ENCODE results near the gene CAMTA1.

The CAMTA1 gene

GRCh38 chr1:6950001-6950765 lies 164.9 kb downstream of the CAMTA1 start:
- TF ChIP-seq CTCF (IDR thresholded peaks at IDR 0.05; ENCODE audit: insufficient read depth, low read depth, low read length, missing control alignments): no peak
- no peak for DNase-seq (ENCODE audit: low read depth)

GRCh38 chr1:6951536-6951935 lies 166.3 kb downstream of the CAMTA1 start:
- no peak overlapping the region for H3K4me3 ChIP-seq (ENCODE audit: low read depth, low read length)
- no peak for DNase-seq (ENCODE audit: low read depth)
- no peak for TF ChIP-seq CTCF (IDR thresholded peaks at IDR 0.05; ENCODE audit: insufficient read depth, low read depth, low read length, missing control alignments)

More at GRCh38 chr1:6950001-6950765, 164.9 kb downstream of the CAMTA1 start:
- H3K4me3 ChIP-seq (ENCODE audit: low read depth, low read length): no peak overlapping the region

- no peak for DNase-seq (ENCODE audit: low read depth)
- TF ChIP-seq CTCF (IDR thresholded peaks at IDR 0.05; ENCODE audit: insufficient read depth, low read depth, low read length, missing control alignments): no peak
- no peak overlapping the region for H3K4me3 ChIP-seq (ENCODE audit: low read depth, low read length)
Observed at GRCh38 chr1:6953216-6953615, 168.0 kb downstream of the CAMTA1 start.

GRCh38 chr1:6953907-6954364 lies 168.7 kb downstream of the CAMTA1 start:
- DNase-seq (ENCODE audit: low read depth): no peak
- no peak overlapping the region for H3K4me3 ChIP-seq (ENCODE audit: low read depth, low read length)
- no peak for TF ChIP-seq CTCF (IDR thresholded peaks at IDR 0.05; ENCODE audit: insufficient read depth, low read depth, low read length, missing control alignments)

- no peak overlapping the region for H3K4me3 ChIP-seq (ENCODE audit: low read depth, low read length)
- no peak for DNase-seq (ENCODE audit: low read depth)
- TF ChIP-seq CTCF (IDR thresholded peaks at IDR 0.05; ENCODE audit: insufficient read depth, low read depth, low read length, missing control alignments): no peak
Observed at GRCh38 chr1:6954591-6954990, 169.3 kb downstream of the CAMTA1 start.

- DNase-seq (ENCODE audit: low read depth): no peak
- H3K4me3 ChIP-seq (ENCODE audit: low read depth, low read length): no peak overlapping the region
- TF ChIP-seq CTCF (IDR thresholded peaks at IDR 0.05; ENCODE audit: insufficient read depth, low read depth, low read length, missing control alignments): no peak
Observed at GRCh38 chr1:6955357-6956094, 170.3 kb downstream of the CAMTA1 start.

Measured in GM12865 (cell line).